SKM-1 (cell line): Measurements from ENCODE around the gene FAM193A.
"Not testable (repeated sequence)": the region's sequence is repeated elsewhere in the genome, so short reads cannot be mapped to it uniquely, and the experiment has no call there.

Experiments
- DNase-seq: peaks from one replicate; lab custom pipeline; 2025; ENCODE audit not compliant: unreplicated experiment; lab: John Stamatoyannopoulos, UW

FAM193A gene

GRCh38 chr4:2514193-2514592 is 22.3 kb upstream of the FAM193A start:
- DNase-seq = not testable (repeated sequence)

GRCh38 chr4:2514944-2515343 is 21.5 kb upstream of the FAM193A start:
- not testable (repeated sequence) for DNase-seq

DNA sequence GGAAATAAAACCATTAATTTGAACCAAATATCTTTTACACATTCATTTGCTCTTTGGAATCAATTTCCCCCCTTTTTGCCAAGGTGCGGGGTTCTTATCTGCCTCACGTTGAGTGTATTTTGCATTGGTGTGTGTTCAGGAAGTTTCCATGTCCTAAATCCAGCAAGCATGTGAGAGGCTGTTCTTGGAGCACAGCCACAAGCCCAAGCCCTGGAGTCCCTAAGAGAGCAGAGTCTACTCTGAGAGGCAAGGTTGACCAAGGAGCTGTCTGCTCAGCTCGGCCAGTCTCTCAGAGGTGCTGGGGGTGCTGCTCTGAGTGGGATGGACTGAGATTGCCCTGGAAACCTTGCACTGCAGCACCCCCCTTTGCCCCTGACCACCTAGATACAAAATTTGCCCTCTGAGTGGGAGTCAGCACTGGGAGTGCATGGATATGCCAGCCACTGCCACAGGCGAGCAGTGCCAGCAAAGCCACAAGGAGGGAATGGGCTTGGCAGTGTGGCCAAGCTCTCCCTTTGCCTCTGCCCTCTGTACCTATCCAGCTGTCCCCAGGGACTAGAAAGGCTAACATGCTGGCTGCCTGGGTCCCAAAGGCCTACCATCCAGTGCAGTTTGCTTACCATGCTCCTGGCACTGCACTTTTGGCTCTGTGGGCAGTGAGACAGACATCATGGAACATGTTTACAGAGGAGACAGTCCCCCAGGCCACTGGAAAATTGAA is 20.5 kb upstream of the FAM193A start:
- no peak for DNase-seq

- no peak for DNase-seq
Measured at GRCh38 chr4:2516635-2517034, 19.8 kb upstream of the FAM193A start.

DNA sequence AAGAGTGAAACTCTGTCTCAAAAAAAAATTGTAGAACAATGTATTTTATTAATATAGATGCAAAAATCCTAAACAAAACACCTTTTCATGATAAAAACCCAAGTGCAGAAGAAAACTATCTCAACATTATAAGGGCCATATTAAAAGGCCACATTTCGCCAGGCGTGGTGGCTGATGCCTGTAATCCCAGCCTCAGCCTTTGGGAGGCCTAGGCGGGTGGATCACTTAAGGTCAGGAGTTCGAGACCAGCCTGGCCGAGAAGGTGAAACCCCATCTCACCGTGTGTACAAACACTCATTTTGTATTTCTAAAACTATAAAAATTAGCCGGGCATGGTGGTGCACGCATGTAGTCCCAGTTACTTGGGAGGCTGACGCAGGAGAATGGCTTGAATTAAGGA is 9.9 kb upstream of the FAM193A start:
- no peak for DNase-seq

GRCh38 chr4:2534904-2535375 is 1.5 kb upstream of the FAM193A start:
- DNase-seq = peak; percentile 17

GRCh38 chr4:2535376-2536192 is 863 bp upstream of the FAM193A start:
- DNase-seq = peak; percentile 77

GRCh38 chr4:2537011-2537830 is 774 bp downstream of the FAM193A start:
- peak; percentile 24 for DNase-seq

- not testable (repeated sequence) for DNase-seq
Measured at GRCh38 chr4:2543580-2544191, 7.2 kb downstream of the FAM193A start.

DNA sequence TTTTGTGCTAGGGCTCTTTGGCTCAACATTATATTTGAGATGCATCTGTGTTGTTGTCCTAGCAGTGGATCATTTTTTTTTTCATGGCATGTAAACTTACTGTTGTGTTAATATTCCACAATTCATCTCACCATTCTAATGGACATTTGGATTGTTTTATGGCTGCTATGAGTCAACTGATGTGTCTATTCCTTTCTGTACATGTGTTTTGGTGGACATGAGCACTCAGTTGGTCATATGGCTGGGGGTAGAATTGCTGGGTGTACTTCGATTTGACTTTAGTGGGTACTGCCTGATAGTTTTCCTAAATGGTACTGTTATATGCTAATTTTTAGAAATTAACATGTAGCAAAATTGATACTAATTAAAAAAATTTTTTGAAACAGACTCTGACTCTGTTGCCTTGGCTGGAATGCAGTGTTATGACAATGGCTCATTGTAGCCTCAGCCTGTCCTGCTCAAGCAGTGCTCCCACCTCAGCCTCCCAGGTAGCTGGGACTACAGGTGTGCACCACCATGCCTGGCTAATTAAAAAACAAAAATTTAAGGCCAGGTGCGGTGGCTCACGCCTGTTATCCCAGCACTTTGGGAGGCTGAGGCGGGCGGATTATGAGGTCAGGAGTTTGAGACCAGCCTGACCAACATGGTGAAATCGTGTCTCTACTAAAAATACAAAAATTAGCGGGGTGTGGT is 9.0 kb downstream of the FAM193A start:
- DNase-seq = no peak

GRCh38 chr4:2546286-2546823 is 9.9 kb downstream of the FAM193A start:
- DNase-seq = no peak

DNA sequence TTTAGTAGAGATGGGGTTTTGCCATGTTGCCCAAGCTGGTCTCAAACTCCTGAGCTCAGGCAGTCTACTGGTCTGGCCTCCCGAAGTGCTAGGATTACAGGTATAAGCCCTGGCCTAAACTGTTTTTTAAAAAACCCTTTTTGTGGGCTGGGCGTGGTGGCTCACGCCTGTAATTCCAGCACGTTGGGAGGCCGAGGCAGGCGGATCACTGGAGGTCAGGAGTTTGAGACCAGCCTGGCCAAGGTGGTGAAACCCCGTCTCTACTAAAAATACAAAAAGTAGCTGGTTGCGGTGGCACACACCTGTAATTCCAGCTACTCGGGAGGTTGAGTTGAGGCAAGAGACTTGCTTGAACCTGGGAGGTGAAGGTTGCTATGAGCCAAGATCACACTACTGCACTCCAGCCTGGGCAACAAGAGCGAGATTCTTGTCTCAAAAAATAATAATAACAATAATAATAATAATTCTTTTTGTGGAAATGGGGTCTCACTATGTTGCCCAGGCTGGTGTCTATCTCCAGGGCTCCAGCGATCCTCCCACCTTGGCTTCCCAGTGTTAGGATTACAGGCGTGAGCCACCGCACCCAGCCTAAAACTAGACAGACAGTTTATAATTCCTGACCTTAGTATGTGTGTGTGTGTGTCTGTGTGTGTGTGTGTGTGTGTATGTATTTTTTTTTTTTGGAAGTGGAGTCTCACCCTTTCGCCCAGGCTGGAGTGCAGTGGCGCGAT is 10.7 kb downstream of the FAM193A start:
- DNase-seq = not testable (repeated sequence)

GRCh38 chr4:2551118-2551517 is 14.7 kb downstream of the FAM193A start:
- no peak for DNase-seq

DNA sequence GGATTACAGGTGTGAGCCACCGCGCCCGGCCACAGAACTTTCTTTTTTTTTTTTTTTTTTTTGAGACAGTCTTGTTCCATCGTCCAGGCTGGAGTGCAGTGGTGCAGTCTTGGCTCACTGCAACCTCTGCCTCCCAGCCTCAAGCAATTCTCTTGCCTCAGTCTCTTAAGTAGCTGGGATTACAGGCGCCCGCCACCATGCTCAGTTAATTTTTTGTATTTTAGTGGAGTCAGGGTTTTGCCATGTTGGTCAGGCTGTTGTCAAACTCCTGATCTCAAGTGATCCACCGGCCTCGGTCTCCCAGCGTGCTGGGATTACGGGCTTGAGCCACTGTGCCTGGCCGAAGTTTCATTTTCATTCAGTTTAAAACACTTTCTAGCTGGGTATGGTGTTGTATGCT is 16.4 kb downstream of the FAM193A start:
- no peak for DNase-seq

GRCh38 chr4:2558301-2558700 is 21.9 kb downstream of the FAM193A start:
- no peak for DNase-seq

DNA sequence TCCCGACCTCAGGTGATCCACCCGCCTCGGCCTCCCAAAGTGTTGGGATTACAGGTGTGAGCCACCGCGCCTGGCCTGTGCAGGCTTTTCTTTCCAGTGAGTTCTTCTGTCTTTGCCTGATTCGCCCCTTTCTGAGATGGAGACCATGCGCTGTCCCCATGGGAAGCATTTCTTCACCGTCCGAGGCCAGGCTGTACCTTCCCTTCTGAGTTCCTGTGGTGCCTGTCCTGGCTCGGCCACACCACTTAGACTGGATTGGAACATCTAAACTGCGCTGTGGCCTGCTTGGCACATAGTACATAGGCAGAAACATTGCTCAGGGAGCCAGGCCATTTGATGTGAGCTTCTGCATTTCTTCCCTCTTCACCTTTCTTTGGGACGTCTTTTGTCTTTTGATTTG is 23.7 kb downstream of the FAM193A start:
- no peak for DNase-seq

- no peak for DNase-seq
Measured at GRCh38 chr4:2565533-2565932, 29.1 kb downstream of the FAM193A start.

DNA sequence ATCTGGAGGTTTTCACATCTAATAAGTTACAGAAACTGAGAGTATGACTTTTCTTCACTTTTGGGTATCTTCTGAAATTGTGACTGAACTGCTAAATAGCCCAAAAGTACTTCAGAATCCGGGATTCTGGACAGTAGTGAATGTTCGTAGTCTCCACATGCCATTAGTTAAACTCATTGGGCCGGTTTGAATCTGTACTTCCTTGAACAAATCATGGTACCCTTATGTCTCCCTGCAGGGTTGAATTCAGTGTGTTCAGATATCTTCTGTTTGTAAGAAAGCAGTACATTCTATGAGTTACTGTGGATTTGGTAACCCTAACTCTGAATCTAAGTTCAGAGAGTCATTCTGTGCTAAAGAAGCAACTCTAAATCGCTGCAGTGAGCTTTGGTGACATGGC is 33.6 kb downstream of the FAM193A start:
- no peak for DNase-seq

GRCh38 chr4:2570551-2571222 is 34.2 kb downstream of the FAM193A start:
- no peak for DNase-seq
